Measurements from ENCODE around the gene ADAM12.

The ADAM12 gene

DNA sequence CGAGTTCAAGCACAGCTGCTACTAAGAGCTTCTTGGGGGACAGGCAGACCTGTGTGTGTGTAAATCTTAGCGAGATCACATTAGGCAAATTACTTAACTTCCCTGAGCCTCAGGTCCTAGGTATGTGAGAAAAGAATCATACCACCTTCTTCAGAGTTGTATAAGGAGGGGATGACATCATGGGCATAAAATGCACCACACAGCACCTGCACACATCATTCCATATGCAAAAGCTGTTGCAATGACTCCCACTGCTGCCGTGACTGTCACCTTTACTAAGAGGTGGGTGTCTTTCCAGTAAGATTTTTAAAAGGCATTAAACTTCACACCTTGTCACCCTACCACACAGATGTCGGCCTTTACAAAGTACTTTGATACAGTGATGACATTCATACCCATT, 345.9 kb downstream of the ADAM12 start:
- DNase-seq = no peak

DNA sequence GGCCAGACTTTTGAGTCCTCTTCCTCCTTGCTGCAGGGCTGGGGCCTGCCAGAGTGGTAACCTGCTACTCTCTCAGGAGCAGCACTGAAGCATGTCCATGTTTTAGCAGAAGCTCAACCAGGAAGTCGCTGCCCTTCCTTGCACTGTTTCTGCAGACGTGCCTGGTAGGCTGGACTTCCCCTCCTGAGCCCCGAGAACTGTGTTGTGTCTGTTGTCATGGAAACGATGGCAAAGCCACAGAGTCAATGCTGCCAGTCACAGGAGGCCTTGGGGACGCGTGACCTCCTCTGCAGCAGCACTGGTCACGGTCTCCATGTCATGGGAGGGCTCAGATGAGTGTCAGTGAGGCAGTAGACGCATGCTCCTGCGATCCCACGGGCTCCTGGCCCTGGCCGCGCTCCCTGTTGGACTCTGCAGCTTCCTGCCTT, 346.5 kb downstream of the ADAM12 start:
- peak; percentile 20 for DNase-seq

DNA sequence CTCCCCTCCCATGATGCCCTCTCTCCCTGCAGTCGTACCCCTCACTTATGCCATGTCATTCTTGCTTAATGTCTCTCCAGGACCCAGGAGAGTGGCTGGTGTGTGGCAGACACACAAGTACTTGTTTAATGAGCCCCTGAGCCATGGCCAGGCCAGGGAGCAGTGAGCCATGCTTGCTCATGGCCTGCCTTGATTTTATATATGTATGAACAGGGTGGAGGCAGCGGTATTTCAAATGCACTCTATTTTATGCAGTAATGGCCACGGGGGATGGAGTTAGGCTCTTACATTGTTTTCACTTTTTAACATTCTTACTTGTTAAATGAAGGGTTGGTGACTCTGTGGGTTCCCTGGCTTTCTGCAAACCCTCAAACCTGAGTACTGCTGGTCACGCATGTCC, 347.2 kb downstream of the ADAM12 start:
- DNase-seq = no peak

DNA sequence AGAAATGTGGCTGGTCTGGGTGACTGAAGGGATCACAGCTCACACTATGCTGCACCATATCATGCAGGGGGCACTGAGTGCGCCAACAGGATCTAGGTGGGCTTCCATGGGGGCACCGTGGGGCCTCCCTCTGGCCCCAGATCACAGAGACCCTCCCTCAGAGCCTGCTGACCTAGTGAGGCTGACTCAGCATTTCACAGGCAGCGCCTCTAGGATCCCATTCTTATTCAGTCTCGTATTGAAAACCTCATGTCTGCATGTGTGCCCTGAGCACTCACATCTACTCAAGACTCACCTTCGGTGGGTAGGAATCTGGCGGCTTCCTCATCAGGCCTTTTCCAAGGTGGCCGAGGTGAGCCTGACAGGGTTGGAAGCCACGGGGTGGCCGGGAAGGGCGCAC, 350.3 kb downstream of the ADAM12 start:
- DNase-seq = no peak

DNA sequence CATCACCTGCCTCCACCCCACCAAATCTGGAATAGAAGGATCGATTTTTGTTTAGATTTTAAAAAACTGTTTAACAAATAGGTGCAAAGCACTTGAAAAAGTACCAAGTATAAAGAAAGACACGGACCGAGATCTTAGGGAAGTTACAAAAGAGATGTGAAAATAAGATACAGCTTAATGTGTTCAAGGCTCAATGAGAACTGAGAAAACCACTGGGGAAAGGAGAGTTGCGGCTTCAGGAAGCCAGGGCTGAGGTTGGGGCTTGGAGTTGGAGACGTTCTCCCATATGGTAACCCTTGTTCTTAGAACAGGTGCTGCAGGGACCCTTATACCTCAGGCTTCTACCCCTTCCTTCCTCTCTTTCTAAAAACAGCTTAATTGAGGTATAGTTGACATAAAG, 351.8 kb downstream of the ADAM12 start:
- DNase-seq = no peak

DNA sequence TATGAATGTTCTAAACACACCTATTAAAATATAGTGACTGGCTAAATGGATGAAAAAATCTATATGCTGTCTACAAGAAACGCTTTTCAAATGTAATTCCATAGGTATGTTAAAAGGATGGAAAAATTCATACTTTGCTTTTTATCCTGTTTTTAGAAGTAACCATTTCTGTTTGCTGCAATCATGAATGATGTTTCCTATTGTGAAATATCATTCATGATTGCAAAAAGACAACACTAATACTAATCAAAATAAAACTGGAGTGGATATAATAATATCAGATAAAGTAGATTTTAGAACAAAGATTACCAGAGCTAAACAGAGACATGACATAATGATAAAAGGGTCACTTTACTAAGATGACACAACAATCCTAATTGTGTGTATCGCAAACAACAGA, 353.7 kb downstream of the ADAM12 start:
- DNase-seq = no peak

DNA sequence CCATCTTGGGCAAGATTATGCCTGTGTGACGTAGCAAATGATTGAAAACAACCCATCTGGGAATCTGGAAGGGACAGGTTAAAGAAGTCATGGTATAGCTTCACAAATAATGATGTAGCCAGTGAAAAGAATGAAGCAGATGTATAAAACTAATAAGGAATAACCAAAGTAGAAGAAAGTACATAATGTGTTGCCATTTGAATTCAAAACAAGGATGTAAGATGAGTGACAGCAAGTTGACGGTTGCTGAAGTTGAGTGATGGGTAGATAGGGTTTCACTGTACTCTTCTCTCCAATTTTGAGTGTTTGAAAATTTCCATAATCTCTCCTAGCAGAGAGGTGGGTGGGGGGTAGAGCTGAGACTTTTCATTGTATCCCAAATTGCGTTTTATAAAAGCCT, 358.3 kb downstream of the ADAM12 start:
- DNase-seq = no peak

DNA sequence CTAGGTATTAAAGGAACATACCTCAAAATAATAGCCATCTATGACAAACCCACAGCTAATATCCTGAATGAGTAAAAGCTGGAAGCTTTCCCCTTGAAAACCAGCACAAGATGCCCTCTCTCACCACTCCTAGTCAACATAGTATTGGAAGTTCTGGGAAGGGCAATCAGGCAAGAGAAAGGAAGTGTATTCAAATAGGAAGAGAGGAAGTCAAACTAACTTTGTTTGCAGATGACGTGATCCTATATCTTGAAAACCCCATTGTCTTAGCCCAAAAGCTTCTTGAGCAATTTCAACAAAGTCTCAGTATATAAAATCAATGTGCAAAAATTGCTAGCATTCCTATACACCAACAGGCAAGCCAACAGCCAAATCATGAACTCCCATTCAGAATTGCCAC, 360.6 kb downstream of the ADAM12 start:
- no peak for DNase-seq

DNA sequence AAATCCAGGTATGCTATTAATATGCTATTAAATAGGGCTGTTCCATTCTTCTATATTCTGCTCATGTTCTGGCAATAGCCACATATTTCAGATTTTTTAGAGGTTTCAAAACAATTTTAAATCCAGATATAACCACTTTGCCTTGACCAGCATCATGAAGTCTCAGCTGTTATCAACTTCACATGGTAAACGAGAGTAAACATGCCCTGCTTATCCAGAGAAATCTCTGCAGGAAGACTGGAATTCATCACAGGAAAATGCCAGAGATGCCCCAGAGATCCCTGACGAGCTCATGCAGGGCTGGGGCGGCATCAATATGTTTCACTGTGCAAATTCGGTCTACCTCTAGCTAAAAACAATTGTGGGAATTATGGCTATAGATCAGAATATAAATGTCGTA, 365.4 kb downstream of the ADAM12 start:
- DNase-seq = no peak

DNA sequence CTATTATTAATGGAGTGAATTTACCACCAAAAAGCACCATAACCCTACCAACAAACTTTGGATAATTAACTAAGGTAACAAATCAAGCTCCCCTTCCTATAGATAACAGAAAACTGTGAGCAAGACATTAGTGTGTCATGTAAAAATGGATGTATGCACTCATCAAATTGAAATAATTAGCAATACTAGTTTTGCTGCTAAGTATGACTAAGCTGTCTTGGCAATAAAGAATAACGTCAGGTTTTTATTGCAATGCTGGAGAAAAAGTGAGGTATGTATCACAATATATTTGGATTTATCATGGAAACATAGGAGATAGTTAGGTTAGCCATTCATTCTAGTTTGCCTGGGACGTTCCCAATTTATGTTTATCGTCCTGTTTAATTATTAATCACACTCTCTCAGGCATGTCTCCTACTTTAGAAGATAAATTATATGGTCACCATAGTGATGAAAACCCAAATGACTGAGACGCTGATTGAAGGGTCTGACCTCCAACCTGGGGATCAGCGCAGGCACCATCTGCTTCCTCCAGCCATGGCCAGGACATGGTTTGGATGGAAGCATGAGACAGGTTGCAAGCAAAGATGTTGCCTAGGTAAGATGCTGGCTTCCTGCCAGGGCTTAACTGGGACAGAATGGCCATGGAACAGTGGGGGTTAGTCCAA, 366.3 kb downstream of the ADAM12 start:
- DNase-seq = no peak

DNA sequence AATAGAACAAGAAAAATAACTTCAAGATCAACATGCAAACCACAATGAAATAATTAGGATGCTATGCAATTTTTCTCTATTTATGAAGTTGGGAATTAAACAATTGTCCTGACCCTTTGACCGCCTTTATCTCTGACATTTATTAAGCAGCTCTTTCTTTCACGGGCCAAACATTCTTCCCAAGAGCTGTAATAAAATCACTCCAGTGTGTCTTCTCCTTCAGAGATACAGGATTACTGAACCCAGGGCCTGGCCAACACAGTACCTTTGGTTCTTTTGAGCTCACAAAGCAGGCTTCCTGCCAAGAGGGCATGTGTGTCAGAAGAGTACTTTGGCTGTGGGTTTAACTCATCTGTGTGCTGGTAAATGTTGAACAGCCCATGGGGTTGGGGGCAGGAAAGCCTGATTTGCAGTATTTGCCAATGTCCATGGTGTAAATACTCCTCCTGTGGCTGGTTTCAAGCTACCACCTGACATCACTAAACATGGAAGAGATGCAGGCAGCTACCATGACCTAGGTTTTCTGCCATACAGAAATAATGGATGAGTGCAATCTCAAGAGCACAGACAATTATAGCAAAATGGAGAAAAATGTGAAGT, 370.2 kb downstream of the ADAM12 start:
- DNase-seq = no peak

DNA sequence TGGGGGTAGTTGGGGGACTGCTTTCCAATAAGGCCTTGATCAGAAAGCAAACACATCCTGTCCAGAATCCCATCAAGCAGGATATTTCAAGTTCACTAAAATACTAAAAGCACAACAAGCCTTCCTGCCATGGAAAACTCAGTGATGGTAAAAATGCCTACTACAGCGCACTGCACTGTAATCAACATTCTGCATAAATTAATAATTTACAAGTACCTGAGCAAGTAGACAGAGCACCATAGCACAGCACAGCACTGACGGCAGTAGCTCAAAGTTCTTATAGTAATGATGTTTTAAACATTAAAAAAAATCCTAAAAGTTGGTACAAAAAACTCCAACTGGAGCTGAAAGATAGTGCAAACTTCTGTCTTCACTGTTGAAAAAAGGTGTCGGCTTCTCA, 371.4 kb downstream of the ADAM12 start:
- no peak for DNase-seq

DNA sequence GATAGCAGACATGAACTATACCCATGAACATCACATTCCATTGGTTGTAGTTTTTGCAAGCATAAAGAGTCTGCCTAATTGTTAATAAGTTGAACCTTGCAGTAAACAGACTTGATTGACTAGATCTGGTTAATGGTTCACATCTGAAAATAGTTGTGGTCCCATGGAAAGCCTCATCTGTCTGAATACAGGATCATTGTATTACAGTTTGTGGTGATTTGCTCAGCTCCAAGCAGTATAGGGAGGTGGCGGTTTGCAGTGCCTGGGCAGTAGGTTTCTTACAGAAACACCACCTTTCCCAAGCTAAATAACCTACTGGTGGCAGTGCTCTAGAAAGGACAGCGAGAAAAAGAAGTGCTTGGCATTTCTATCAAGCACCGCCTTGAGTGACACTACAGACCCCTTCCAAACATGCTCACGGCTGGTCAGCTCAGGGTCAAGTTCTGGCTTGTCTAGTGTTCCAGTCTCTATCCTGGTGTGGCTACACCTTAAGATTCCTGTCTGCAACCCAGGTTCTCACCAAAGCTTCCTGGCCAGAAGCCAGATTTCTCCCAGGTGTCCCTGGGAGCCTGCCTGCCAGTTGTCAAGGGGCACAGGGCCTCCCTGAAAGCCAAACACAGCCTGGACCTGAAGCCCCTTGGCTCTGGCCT, 372.0 kb downstream of the ADAM12 start:
- DNase-seq = no peak

DNA sequence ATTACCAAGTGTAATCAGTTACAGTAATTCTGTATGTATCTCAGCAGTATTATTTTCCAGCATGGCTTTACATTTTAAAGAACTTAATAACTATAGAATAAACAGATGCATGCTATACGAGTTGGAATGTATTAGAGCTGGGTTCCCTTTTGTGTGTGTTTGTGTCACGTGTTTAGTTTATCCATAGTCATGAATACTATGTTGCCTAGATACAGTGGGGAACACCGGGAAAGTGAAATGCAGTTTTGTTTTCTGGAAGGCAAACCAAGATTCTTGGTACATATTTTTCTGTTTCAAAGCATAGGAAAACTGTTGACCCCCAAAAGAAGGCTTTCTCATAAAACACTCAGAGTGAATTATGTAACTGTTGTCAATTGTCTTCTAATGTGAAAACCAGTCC, 372.9 kb downstream of the ADAM12 start:
- DNase-seq = no peak

DNA sequence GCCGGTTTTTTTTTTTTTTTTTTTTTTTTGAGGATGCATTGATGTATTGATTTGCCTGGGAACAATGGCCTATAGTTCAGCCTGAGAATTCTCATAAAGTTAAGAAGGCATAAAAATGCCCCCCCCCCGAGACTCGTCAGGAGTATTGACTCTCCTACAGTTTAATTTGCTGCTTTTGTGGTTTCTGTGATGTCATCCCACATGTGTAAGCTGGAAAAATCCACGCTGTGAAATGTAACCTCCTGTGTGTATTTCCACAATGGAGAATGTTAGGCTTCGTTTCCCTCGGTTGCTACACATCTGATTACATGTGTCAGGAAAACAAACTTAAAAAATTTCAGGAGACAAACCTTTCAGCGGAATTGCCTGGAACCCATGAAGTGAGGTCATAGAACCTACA, 374.0 kb downstream of the ADAM12 start:
- DNase-seq = peak; percentile 74

DNA sequence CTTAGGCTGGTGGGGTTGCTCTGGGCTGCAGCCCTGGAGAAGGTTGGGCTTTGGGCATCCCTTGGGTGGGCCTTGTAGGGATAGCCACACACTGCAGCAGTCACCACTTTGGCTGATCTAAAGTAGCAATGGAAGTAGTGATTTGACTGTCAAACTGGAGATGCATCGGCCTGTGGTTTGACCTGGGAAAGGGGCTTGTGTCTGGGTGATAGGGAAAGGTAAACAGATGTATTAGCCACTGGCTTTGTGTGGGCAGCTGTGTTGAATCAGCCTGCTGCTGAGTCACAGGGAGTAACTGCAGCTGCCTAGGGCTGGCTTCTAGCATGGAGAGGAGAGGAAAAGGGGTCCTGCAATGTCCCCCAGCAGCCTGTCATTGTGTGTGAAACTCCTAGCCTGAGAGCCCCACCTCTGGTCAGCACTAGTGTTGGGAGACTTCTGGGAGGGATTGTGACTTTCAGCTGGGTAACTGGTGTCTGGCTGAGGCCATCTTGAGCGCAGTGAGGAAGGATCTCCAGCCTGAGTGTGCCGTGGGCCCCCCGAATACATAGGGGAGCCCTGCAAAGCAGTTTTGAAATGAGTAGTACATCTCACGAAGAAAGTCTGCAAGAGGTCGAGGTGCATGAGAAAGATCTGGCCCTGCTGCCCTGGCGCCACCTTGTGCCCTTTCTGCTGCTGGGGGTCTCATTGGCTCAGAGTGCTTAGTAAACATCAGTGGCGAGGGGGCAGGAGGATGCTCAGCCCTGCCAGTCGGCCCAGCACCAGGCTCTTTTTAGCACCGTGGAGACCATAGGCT, 374.6 kb downstream of the ADAM12 start:
- peak; percentile 80 for DNase-seq

DNA sequence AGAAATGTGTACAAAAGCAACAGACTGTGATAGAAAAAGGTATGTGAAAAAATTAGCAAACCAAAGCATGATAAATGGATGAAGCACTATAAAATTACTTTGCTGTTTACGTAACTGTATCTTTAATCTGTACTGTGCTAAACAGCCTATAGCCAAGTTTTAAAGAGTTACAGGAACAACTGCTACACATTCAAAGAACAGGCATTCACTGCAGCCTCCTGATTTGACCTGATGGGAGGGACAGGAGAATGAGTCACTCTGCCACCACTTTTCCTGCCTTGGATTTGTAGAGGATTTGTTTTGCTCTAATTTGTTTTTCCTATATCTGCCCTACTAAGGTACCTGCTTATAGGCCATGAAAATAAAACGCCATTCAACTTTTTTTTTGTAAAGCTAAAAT, 375.8 kb downstream of the ADAM12 start:
- no peak for DNase-seq

DNA sequence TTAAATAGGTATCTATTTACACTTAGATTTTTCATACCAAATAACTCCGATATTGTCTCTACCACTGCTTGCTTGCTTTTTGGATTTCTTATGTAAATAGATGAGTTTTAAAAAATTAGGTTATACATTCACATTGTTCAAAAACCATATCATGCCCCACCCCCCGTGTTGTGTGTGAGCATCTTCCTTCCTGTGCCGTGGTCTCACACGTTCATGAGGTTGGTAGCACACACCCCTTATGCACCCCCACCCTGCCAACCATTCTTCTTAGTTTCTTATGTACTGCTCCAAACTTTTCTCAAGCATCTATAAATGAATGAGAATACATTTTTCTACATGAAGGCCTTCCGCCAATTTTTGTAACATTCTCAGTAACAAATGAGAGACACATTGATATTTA, 376.3 kb downstream of the ADAM12 start:
- no peak for DNase-seq

DNA sequence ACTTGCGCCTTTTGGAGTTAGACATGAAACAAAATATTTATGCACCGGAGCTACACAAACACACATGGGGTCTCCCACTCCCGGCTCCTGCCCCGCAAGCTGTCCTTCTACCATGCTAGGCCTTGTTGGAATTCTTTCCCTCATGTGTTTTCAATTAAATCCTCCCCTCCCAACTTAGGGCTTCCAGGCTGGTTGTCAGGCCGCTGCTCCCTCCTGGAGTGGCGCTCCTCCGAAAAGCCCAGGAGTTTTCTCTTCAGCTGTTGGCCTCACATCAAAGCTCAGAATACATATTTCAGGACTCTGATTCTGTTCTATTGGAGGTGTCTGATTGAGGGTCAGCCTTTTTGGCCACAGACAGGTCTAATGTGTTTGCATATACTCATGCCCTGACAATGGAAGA, 378.6 kb downstream of the ADAM12 start:
- DNase-seq = no peak

DNA sequence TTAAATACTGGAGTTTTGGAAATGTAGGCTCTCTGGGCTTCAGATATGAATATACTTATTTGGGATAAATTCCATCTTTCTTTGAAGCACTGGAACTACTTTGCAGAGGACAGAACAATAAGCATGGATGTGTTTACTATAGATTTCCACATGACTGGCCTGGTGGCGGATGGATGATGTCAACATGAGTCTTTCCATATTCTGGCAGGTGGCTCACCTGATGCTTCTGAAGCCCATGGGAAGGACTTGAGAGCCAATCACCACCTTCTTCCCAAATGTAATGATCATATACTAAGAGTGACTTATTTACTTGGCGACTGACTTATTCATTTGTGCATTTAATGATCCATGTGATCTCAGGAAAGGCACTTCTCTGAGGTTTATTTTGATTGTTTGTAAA, 381.4 kb downstream of the ADAM12 start:
- no peak for DNase-seq

DNA sequence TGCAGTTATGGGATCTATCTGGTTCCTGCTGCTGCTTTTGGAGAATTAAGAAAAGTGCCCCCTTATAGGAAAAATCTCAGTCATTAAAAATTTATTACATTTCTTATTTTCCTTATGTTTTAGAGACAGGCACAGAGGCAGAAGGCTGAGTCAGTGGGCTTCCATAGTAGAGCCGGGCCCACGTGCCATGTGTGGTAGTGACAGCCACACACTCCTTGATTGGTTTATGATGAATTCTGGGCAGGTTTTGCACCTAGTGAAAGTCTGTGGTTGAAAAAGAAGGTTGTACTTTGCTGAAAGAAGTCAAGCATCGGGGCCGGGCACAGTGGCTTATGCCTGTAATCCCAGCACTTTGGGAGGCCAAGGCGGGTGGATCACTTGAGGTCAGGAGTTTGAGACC, 382.0 kb downstream of the ADAM12 start:
- DNase-seq = no peak

DNA sequence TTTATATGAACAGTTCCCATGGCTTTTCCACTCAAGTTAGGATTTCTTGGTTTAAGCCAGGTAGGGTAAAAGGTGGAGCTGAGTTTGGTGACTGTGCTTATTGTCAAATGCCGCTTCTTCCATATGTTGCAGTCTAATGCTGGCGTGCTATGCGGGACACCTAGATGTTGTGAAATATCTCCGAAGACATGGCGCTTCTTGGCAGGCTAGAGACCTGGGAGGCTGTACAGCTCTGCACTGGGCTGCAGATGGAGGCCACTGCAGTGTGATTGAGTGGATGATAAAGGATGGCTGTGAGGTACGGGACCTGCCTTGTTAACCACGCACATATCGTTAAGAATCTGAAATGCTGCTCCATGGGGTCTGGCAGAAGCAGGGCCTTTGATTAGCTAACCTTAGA, 383.5 kb downstream of the ADAM12 start:
- no peak for DNase-seq

DNA sequence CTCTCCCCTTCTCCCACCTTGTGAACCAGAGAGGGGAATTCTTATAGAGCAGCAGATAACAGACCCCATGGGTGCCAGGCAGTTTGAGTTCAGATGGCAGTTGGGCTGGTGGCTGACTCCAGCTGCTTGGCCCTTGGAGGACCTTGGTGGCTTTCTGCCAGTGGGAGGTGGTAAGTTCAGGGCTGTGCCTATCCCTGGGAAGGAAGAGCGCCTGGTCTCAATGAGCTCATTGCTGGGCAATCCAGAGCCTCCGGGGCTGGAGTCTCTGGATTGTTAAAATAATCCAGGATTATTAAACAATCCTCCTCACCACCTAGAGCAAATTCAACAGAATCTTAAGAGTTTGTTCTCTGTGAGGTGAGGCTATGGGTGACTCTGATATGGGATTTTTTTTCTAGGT, 386.7 kb downstream of the ADAM12 start:
- DNase-seq = no peak

DNA sequence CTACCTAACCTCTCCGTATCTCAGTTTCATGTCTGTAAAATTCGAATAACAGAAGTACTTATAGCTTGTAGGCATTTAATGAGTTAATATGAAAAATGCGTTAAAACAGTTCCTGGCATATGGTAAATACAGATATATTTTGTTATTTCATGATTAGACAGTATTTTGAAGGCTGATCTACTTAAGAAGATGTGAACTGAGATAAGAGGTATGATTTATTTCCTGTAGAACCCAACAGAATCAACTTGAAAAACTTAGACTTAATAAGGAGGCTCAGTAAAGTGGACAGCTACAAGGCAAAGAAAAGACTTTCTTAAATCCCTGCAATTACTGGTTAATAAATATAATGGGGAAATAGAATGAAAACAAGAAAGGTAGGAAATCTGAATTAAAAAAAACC, 388.6 kb downstream of the ADAM12 start:
- no peak for DNase-seq
